GM23338 (cell line): ENCODE results near the gene ABI2. TPM values are rescaled to one million over a fixed set of nuclear protein-coding genes. Genes with fewer than 3 reads are reported as not detected.

Experiments used
- ATAC-seq: fragments of 200-7000 bp; cut with Tn5 transposase; 3 replicates; pipeline ENCODE4 v1.9.1; 2020
- DNase-seq: peaks from one replicate; pipeline ENCODE4 v3.0.0-alpha.2; 2015; ENCODE audit warnings: low spot score
- H2AFZ ChIP-seq: fragments of 200-600 bp; sonication (generic); 2 replicates; pipeline ENCODE4 v1.8.0; 2016; ENCODE audit warnings: antibody characterized with exemption, mild to moderate bottlenecking, moderate library complexity
- H3F3A ChIP-seq: fragments of 200-600 bp; sonication (generic); replicated peaks from 2 replicates; pipeline ENCODE4 v1.8.0; 2017; ENCODE audit warnings: antibody characterized with exemption, mixed run types, low read depth
- H3K27ac ChIP-seq: fragments of 200-600 bp; sonication (generic); 2 replicates; pipeline ENCODE4 v1.6.1; 2016; ENCODE audit warnings: low read depth
- H3K27me3 ChIP-seq: fragments of 200-600 bp; sonication (generic); 2 replicates; pipeline ENCODE4 v1.8.0; 2016; ENCODE audit warnings: mild to moderate bottlenecking, mixed run types, moderate library complexity; ENCODE audit not compliant: insufficient read depth
- H3K36me3 ChIP-seq: fragments of 200-600 bp; sonication (generic); 2 replicates; pipeline ENCODE4 v1.8.0; 2016; ENCODE audit warnings: mild to moderate bottlenecking; ENCODE audit not compliant: insufficient read depth
- H3K4me1 ChIP-seq: fragments of 200-600 bp; sonication (generic); 2 replicates; pipeline ENCODE4 v1.8.0; 2016; ENCODE audit warnings: mild to moderate bottlenecking, moderate library complexity; ENCODE audit not compliant: insufficient read depth
- H3K4me2 ChIP-seq: fragments of 200-600 bp; sonication (generic); 2 replicates; pipeline ENCODE4 v1.7.1; 2017; ENCODE audit warnings: mixed run types
- H3K4me3 ChIP-seq: fragments of 200-600 bp; sonication (generic); 2 replicates; pipeline ENCODE4 v1.6.1; 2016; ENCODE audit warnings: mixed run types
- H3K79me2 ChIP-seq: fragments of 200-600 bp; sonication (generic); replicated peaks from 2 replicates; pipeline ENCODE4 v1.8.0; 2017; ENCODE audit warnings: mild to moderate bottlenecking; ENCODE audit not compliant: insufficient read depth
- H3K9me2 ChIP-seq: fragments of 200-600 bp; sonication (generic); 2 replicates; pipeline ENCODE4 v1.8.0; 2017; ENCODE audit not compliant: insufficient read depth
- H4K20me1 ChIP-seq: fragments of 200-600 bp; sonication (generic); replicated peaks from 2 replicates; pipeline ENCODE4 v1.8.0; 2017; ENCODE audit warnings: mild to moderate bottlenecking; ENCODE audit not compliant: insufficient read depth
- H3K27ac Mint-ChIP-seq: 2 replicates; pipeline ENCODE4 v1.8.0; 2020; ENCODE audit warnings: inconsistent platforms, mild to moderate bottlenecking, moderate library complexity, mixed read lengths
- H3K27me3 Mint-ChIP-seq: 3 replicates; pipeline ENCODE4 v1.8.0; 2022; ENCODE audit warnings: low read depth, mild to moderate bottlenecking, moderate library complexity, mixed read lengths, inconsistent platforms; ENCODE audit not compliant: insufficient read depth, poor library complexity
- H3K36me3 Mint-ChIP-seq: 3 replicates; pipeline ENCODE4 v1.8.0; 2021; ENCODE audit warnings: low read depth, mild to moderate bottlenecking, inconsistent platforms, moderate library complexity, mixed read lengths
- H3K4me1 Mint-ChIP-seq: 3 replicates; pipeline ENCODE4 v1.8.0; 2020; ENCODE audit warnings: mild to moderate bottlenecking, inconsistent platforms, mixed read lengths
- H3K4me3 Mint-ChIP-seq: 3 replicates; pipeline ENCODE4 v1.8.0; 2021; ENCODE audit warnings: moderate library complexity, mild to moderate bottlenecking, inconsistent platforms, mixed read lengths
- H3K9me3 Mint-ChIP-seq: 3 replicates; pipeline ENCODE4 v1.8.0; 2020; ENCODE audit warnings: moderate library complexity, mild to moderate bottlenecking, inconsistent platforms, mixed read lengths
- CREB1 ChIP-seq: fragments of 250-450 bp; sonication (Bioruptor Pico); IDR thresholded peaks from 2 replicates; pipeline ENCODE4 v1.5.0; 2020; ENCODE audit warnings: low read depth, mild to moderate bottlenecking, moderate library complexity
- EZH2phosphoT487 ChIP-seq: fragments of 200-600 bp; sonication (generic); IDR thresholded peaks from one replicate; pipeline ENCODE4 v1.8.1; 2018; ENCODE audit warnings: antibody characterized with exemption; ENCODE audit not compliant: unreplicated experiment
- JUNB ChIP-seq: IDR thresholded peaks from one replicate; pipeline ENCODE4 v1.6.1; 2016; ENCODE audit warnings: antibody characterized with exemption; ENCODE audit not compliant: unreplicated experiment
- NANOG ChIP-seq: IDR thresholded peaks from 2 replicates; pipeline ENCODE4 v1.6.1; 2016; ENCODE audit warnings: antibody characterized with exemption, borderline replicate concordance
- POLR2AphosphoS5 ChIP-seq: IDR thresholded peaks from 2 replicates; pipeline ENCODE4 v1.6.1; 2016; ENCODE audit warnings: antibody characterized with exemption, low read depth
- ZNF114 ChIP-seq: fragments of 250-450 bp; sonication (Bioruptor Pico); IDR thresholded peaks from 2 replicates; pipeline ENCODE4 v1.5.0; 2020; ENCODE audit warnings: mild to moderate bottlenecking, moderate library complexity
- ZNF331 ChIP-seq: fragments of 250-450 bp; sonication (Bioruptor Pico); IDR thresholded peaks from 2 replicates; pipeline ENCODE4 v1.5.0; 2020; ENCODE audit warnings: low read depth, mild to moderate bottlenecking, moderate library complexity
- polyA plus RNA-seq: library from polyadenylated mRNA; unstranded; fragments of >200 nt; fragmentation: Nextera tagmentation; extraction: Ambion mirVana; gene quantifications from 2 replicates; pipeline ENCODE4 v1.2.1, GENCODE V29; 2016
- total RNA-seq: library from RNA; depleted of rRNA; stranded (reverse); fragments of >200 nt; shearing (Covaris generic); gene quantifications from 2 replicates; pipeline ENCODE4 v1.2.3, GENCODE V29; 2014
- TF ChIP-seq, protein P1 (sequence below): IDR thresholded peaks from one replicate; pipeline ENCODE4 v1.6.1; 2018; ENCODE audit warnings: antibody characterized with exemption; ENCODE audit not compliant: unreplicated experiment
- TF ChIP-seq, protein P2 (sequence below), 2 experiments: fragments of 200-600 bp in 1 of 2; sonication (generic) in 1 of 2; conservative IDR thresholded peaks; 2 replicates each; pipeline versions ENCODE4 v1.5.1 to v1.6.1; 2016 to 2017; ENCODE audit warnings: antibody characterized with exemption in 2 of 2, low read depth in 2 of 2, mild to moderate bottlenecking in 2 of 2, moderate library complexity in 1 of 2
- TF ChIP-seq, protein P3 (sequence below): fragments of 250-450 bp; sonication (Bioruptor Pico); IDR thresholded peaks from 2 replicates; pipeline ENCODE4 v1.5.0; 2020; ENCODE audit warnings: mild to moderate bottlenecking, moderate library complexity

Gene ABI2
- total and polyA plus RNA-seq, 2 experiments from 2014 or later = 46.5 to 114 TPM

DNA sequence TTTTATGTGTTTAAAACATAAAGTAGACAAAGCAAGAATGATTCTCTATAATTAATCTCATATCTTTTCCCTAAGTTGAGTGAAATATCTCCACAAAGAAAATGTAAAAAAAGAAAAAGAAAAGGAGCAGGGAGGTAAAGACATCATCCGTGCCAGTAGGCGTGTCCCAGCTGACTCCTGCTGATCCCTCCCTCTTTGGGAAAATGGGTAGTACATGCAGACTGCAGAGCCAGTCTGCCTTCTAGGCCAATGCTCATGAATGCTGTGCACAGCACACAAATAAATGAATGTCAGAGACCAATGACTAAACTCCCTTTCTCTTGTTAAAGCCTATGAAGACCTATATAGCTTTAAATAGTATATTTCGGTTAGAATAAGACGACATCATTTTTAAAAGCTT is 142.2 kb downstream of the ABI2 start (continued):
- TF ChIP-seq, protein P1, sequence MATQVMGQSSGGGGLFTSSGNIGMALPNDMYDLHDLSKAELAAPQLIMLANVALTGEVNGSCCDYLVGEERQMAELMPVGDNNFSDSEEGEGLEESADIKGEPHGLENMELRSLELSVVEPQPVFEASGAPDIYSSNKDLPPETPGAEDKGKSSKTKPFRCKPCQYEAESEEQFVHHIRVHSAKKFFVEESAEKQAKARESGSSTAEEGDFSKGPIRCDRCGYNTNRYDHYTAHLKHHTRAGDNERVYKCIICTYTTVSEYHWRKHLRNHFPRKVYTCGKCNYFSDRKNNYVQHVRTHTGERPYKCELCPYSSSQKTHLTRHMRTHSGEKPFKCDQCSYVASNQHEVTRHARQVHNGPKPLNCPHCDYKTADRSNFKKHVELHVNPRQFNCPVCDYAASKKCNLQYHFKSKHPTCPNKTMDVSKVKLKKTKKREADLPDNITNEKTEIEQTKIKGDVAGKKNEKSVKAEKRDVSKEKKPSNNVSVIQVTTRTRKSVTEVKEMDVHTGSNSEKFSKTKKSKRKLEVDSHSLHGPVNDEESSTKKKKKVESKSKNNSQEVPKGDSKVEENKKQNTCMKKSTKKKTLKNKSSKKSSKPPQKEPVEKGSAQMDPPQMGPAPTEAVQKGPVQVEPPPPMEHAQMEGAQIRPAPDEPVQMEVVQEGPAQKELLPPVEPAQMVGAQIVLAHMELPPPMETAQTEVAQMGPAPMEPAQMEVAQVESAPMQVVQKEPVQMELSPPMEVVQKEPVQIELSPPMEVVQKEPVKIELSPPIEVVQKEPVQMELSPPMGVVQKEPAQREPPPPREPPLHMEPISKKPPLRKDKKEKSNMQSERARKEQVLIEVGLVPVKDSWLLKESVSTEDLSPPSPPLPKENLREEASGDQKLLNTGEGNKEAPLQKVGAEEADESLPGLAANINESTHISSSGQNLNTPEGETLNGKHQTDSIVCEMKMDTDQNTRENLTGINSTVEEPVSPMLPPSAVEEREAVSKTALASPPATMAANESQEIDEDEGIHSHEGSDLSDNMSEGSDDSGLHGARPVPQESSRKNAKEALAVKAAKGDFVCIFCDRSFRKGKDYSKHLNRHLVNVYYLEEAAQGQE = no peak
- TF ChIP-seq POLR2AphosphoS5 = no peak
- no peak for TF ChIP-seq EZH2phosphoT487
- TF ChIP-seq, protein P2, sequence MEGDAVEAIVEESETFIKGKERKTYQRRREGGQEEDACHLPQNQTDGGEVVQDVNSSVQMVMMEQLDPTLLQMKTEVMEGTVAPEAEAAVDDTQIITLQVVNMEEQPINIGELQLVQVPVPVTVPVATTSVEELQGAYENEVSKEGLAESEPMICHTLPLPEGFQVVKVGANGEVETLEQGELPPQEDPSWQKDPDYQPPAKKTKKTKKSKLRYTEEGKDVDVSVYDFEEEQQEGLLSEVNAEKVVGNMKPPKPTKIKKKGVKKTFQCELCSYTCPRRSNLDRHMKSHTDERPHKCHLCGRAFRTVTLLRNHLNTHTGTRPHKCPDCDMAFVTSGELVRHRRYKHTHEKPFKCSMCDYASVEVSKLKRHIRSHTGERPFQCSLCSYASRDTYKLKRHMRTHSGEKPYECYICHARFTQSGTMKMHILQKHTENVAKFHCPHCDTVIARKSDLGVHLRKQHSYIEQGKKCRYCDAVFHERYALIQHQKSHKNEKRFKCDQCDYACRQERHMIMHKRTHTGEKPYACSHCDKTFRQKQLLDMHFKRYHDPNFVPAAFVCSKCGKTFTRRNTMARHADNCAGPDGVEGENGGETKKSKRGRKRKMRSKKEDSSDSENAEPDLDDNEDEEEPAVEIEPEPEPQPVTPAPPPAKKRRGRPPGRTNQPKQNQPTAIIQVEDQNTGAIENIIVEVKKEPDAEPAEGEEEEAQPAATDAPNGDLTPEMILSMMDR (conservative IDR thresholded peaks at IDR 0.05; ENCODE audit: low read depth in 2 of 2) = no peak
- TF ChIP-seq NANOG = no peak
- TF ChIP-seq ZNF331 (CRISPR knock-in tag) = no peak
- TF ChIP-seq JUNB = no peak

DNA sequence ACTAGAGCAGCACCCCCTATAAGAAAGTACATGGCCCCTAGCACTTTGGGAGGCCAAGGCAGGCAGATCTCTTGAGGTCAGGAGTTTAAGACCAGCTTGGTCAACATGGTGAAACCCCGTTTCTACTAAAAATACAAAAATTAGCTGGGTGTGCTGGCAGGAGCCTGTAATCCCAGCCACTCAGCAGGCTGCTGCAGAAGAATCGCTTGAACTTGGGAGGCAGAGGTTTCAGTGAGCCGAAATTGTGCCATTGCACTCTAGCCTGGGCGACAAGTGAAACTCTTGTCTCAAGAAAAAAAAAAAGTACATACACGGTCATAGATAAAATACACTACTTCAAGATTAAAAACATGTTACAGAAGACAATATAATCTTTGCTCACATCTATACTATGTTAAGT is 143.1 kb downstream of the ABI2 start:
- DNase-seq (no peak), ATAC-seq (no peak)
- no peak overlapping the region for H3K27ac Mint-ChIP-seq
- no peaks in the 10 kb centered on the region for H3K9me3 Mint-ChIP-seq
- no peaks in the 10 kb centered on the region for H3K9me2 ChIP-seq
- H3K79me2 ChIP-seq = no peaks in the 10 kb centered on the region
- H3F3A ChIP-seq = no peaks in the 10 kb centered on the region
- no peak overlapping the region for H3K27ac ChIP-seq
- H3K4me2 ChIP-seq = no peak overlapping the region
- no peaks in the 10 kb centered on the region for H3K36me3 ChIP-seq
- H3K4me1 ChIP-seq = no peaks in the 10 kb centered on the region
- H3K4me1 Mint-ChIP-seq = no peaks in the 10 kb centered on the region
- H3K27me3 ChIP-seq = no peaks in the 10 kb centered on the region
- no peak overlapping the region for H2AFZ ChIP-seq
- H3K4me3 Mint-ChIP-seq = no peak overlapping the region
- H4K20me1 ChIP-seq = no peaks in the 10 kb centered on the region
- no peak overlapping the region for H3K4me3 ChIP-seq
- H3K36me3 Mint-ChIP-seq = no peaks in the 10 kb centered on the region
- H3K27me3 Mint-ChIP-seq = no peaks in the 10 kb centered on the region
- TF ChIP-seq POLR2AphosphoS5 = no peak
- TF ChIP-seq CREB1 = no peak
- no peak for TF ChIP-seq ZNF331 (CRISPR knock-in tag)
- TF ChIP-seq, protein P3, sequence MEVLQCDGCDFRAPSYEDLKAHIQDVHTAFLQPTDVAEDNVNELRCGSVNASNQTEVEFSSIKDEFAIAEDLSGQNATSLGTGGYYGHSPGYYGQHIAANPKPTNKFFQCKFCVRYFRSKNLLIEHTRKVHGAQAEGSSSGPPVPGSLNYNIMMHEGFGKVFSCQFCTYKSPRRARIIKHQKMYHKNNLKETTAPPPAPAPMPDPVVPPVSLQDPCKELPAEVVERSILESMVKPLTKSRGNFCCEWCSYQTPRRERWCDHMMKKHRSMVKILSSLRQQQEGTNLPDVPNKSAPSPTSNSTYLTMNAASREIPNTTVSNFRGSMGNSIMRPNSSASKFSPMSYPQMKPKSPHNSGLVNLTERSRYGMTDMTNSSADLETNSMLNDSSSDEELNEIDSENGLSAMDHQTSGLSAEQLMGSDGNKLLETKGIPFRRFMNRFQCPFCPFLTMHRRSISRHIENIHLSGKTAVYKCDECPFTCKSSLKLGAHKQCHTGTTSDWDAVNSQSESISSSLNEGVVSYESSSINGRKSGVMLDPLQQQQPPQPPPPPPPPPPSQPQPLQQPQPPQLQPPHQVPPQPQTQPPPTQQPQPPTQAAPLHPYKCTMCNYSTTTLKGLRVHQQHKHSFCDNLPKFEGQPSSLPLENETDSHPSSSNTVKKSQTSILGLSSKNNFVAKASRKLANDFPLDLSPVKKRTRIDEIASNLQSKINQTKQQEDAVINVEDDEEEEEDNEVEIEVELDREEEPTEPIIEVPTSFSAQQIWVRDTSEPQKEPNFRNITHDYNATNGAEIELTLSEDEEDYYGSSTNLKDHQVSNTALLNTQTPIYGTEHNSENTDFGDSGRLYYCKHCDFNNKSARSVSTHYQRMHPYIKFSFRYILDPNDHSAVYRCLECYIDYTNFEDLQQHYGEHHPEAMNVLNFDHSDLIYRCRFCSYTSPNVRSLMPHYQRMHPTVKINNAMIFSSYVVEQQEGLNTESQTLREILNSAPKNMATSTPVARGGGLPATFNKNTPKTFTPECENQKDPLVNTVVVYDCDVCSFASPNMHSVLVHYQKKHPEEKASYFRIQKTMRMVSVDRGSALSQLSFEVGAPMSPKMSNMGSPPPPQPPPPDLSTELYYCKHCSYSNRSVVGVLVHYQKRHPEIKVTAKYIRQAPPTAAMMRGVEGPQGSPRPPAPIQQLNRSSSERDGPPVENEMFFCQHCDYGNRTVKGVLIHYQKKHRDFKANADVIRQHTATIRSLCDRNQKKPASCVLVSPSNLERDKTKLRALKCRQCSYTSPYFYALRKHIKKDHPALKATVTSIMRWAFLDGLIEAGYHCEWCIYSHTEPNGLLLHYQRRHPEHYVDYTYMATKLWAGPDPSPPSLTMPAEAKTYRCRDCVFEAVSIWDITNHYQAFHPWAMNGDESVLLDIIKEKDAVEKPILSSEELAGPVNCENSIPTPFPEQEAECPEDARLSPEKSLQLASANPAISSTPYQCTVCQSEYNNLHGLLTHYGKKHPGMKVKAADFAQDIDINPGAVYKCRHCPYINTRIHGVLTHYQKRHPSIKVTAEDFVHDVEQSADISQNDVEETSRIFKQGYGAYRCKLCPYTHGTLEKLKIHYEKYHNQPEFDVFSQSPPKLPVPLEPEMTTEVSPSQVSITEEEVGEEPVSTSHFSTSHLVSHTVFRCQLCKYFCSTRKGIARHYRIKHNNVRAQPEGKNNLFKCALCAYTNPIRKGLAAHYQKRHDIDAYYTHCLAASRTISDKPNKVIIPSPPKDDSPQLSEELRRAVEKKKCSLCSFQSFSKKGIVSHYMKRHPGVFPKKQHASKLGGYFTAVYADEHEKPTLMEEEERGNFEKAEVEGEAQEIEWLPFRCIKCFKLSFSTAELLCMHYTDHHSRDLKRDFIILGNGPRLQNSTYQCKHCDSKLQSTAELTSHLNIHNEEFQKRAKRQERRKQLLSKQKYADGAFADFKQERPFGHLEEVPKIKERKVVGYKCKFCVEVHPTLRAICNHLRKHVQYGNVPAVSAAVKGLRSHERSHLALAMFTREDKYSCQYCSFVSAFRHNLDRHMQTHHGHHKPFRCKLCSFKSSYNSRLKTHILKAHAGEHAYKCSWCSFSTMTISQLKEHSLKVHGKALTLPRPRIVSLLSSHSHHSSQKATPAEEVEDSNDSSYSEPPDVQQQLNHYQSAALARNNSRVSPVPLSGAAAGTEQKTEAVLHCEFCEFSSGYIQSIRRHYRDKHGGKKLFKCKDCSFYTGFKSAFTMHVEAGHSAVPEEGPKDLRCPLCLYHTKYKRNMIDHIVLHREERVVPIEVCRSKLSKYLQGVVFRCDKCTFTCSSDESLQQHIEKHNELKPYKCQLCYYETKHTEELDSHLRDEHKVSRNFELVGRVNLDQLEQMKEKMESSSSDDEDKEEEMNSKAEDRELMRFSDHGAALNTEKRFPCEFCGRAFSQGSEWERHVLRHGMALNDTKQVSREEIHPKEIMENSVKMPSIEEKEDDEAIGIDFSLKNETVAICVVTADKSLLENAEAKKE = no peak
- TF ChIP-seq JUNB = no peak
- no peak for TF ChIP-seq ZNF114 (CRISPR knock-in tag)
- TF ChIP-seq, protein P1 = no peak
